H9 (cell line): ENCODE results near the gene POFUT1. TPM values are rescaled to one million over a fixed set of nuclear protein-coding genes. Genes with fewer than 3 reads are reported as not detected.

ENCODE experiments used
- DNase-seq: peaks from one replicate; pipeline ENCODE4 v3.0.0-alpha.2; 2017
- H2AFZ ChIP-seq: one replicate; pipeline ENCODE4 v1.6.1; 2013; ENCODE audit warnings: mild to moderate bottlenecking, low read length, control low read depth, moderate library complexity
- H2AK5ac ChIP-seq: 2 replicates; pipeline ENCODE4 v1.6.1; 2013; ENCODE audit warnings: low read length, control low read depth, mixed read lengths; ENCODE audit not compliant: insufficient read length
- H2BK120ac ChIP-seq: one replicate; pipeline ENCODE4 v1.6.1; 2013; ENCODE audit warnings: low read depth, mild to moderate bottlenecking, low read length, control low read depth, inconsistent platforms; ENCODE audit not compliant: poor library complexity, severe bottlenecking
- H2BK12ac ChIP-seq: 2 replicates; pipeline ENCODE4 v1.6.1; 2013; ENCODE audit warnings: low read length, control low read depth, mixed read lengths, low read depth; ENCODE audit not compliant: insufficient read length
- H2BK15ac ChIP-seq: 2 replicates; pipeline ENCODE4 v1.6.1; 2013; ENCODE audit warnings: low read depth, low read length, control low read depth
- H2BK20ac ChIP-seq: one replicate; pipeline ENCODE4 v1.6.1; 2013; ENCODE audit warnings: low read depth, mild to moderate bottlenecking, low read length, control low read depth, inconsistent platforms; ENCODE audit not compliant: poor library complexity, severe bottlenecking
- H2BK5ac ChIP-seq: 2 replicates; pipeline ENCODE4 v1.6.1; 2013; ENCODE audit warnings: low read length, control low read depth, mixed read lengths; ENCODE audit not compliant: insufficient read length
- H3K14ac ChIP-seq: 2 replicates; pipeline ENCODE4 v1.6.1; 2013; ENCODE audit warnings: low read length, control low read depth; ENCODE audit not compliant: insufficient read depth
- H3K18ac ChIP-seq: 2 replicates; pipeline ENCODE4 v1.6.1; 2013; ENCODE audit warnings: low read depth, mild to moderate bottlenecking, mixed read lengths, low read length, control low read depth; ENCODE audit not compliant: insufficient read length
- H3K23ac ChIP-seq: 2 replicates; pipeline ENCODE4 v1.6.1; 2013; ENCODE audit warnings: low read length, control low read depth, mixed read lengths, low read depth; ENCODE audit not compliant: insufficient read length
- H3K23me2 ChIP-seq: 2 replicates; pipeline ENCODE4 v1.6.1; 2013; ENCODE audit warnings: low read depth, mild to moderate bottlenecking, mixed read lengths, low read length, control low read depth; ENCODE audit not compliant: insufficient read length, poor library complexity, severe bottlenecking
- H3K27ac ChIP-seq: 2 replicates; pipeline ENCODE4 v1.5.1; 2013; ENCODE audit warnings: low read length, control low read depth, mixed read lengths, low read depth; ENCODE audit not compliant: insufficient read length
- H3K27me3 ChIP-seq: 2 replicates; pipeline ENCODE4 v1.6.1; 2013; ENCODE audit warnings: low read length, control low read depth, inconsistent platforms; ENCODE audit not compliant: insufficient read depth
- H3K4ac ChIP-seq: 2 replicates; pipeline ENCODE4 v1.6.1; 2013; ENCODE audit warnings: low read depth, mild to moderate bottlenecking, control low read depth, inconsistent platforms, low read length, moderate library complexity
- H3K4me1 ChIP-seq: 2 replicates; pipeline ENCODE4 v1.6.1; 2013; ENCODE audit warnings: low read length, control low read depth, inconsistent platforms; ENCODE audit not compliant: insufficient read depth
- H3K4me2 ChIP-seq: 2 replicates; pipeline ENCODE4 v1.6.1; 2013; ENCODE audit warnings: low read length, control low read depth, mixed read lengths; ENCODE audit not compliant: insufficient read length, insufficient read depth
- H3K56ac ChIP-seq: 2 replicates; pipeline ENCODE4 v1.6.1; 2013; ENCODE audit warnings: low read depth, mild to moderate bottlenecking, mixed read lengths, low read length, control low read depth; ENCODE audit not compliant: insufficient read length
- H3K79me1 ChIP-seq: 2 replicates; pipeline ENCODE4 v1.6.1; 2013; ENCODE audit warnings: low read depth, mild to moderate bottlenecking, moderate library complexity, low read length, control low read depth, inconsistent platforms; ENCODE audit not compliant: insufficient read depth, poor library complexity, severe bottlenecking
- H3K79me2 ChIP-seq: 2 replicates; pipeline ENCODE4 v1.6.1; 2013; ENCODE audit warnings: low read length, control low read depth, inconsistent platforms; ENCODE audit not compliant: insufficient read depth
- H3K9ac ChIP-seq: 2 replicates; pipeline ENCODE4 v1.6.1; 2013; ENCODE audit warnings: low read length, control low read depth, mixed read lengths; ENCODE audit not compliant: insufficient read length; ENCODE audit errors: extremely low read depth
- H3K9me3 ChIP-seq: one replicate; pipeline ENCODE4 v1.6.1; 2013; ENCODE audit warnings: low read depth, low read length, inconsistent platforms; ENCODE audit not compliant: control insufficient read depth
- H3T11ph ChIP-seq: one replicate; pipeline ENCODE4 v1.6.1; 2013; ENCODE audit warnings: mild to moderate bottlenecking, low read length, control low read depth, inconsistent platforms
- H4K20me1 ChIP-seq: one replicate; pipeline ENCODE4 v1.6.1; 2013; ENCODE audit not compliant: control insufficient read depth, insufficient read length, insufficient read depth
- H4K5ac ChIP-seq: 2 replicates; pipeline ENCODE4 v1.6.1; 2013; ENCODE audit warnings: low read depth, mild to moderate bottlenecking, mixed read lengths, low read length, control low read depth; ENCODE audit not compliant: insufficient read length
- H4K8ac ChIP-seq: replicated peaks from 2 replicates; pipeline ENCODE4 v1.6.1; 2013; ENCODE audit warnings: low read length, control low read depth, mixed read lengths, low read depth; ENCODE audit not compliant: insufficient read length
- H4K91ac ChIP-seq: 2 replicates; pipeline ENCODE4 v1.6.1; 2013; ENCODE audit warnings: low read depth, mild to moderate bottlenecking, moderate library complexity, mixed read lengths, low read length, control low read depth; ENCODE audit not compliant: insufficient read length
- H3K27ac Mint-ChIP-seq, 3 experiments: 2 replicates in 2 of 3; 3 replicates in 1 of 3; pipeline ENCODE4 v1.8.0; 2020 to 2021; ENCODE audit warnings: mixed read lengths in 3 of 3, mild to moderate bottlenecking in 1 of 3, moderate library complexity in 1 of 3
- H3K27me3 Mint-ChIP-seq: 2 replicates; pipeline ENCODE4 v1.8.0; 2021; ENCODE audit warnings: low read depth, mild to moderate bottlenecking, moderate library complexity, mixed read lengths
- H3K36me3 Mint-ChIP-seq, 3 experiments: 2 replicates in 2 of 3; 3 replicates in 1 of 3; pipeline ENCODE4 v1.8.0; 2020 to 2021; ENCODE audit warnings: low read depth in 3 of 3, mixed read lengths in 3 of 3; ENCODE audit not compliant: insufficient read depth in 1 of 3
- H3K4me1 Mint-ChIP-seq, 2 experiments: 2 replicates each; pipeline ENCODE4 v1.8.0; 2020; ENCODE audit warnings: mixed read lengths in 2 of 2
- H3K4me3 Mint-ChIP-seq, 2 experiments: 2 replicates in 1 of 2; 3 replicates in 1 of 2; pipeline ENCODE4 v1.8.0; 2020 to 2021; ENCODE audit warnings: mild to moderate bottlenecking in 2 of 2, mixed read lengths in 2 of 2, moderate library complexity in 1 of 2
- H3K9me3 Mint-ChIP-seq, 2 experiments: 2 replicates in 1 of 2; 3 replicates in 1 of 2; pipeline ENCODE4 v1.8.0; 2020; ENCODE audit warnings: mild to moderate bottlenecking in 2 of 2, mixed read lengths in 2 of 2, moderate library complexity in 1 of 2
- CTCF ChIP-seq: fragments of 200-600 bp; sonication (generic); conservative IDR thresholded peaks from 3 replicates; pipeline ENCODE4 v1.8.0; 2021; ENCODE audit warnings: antibody characterized with exemption, mild to moderate bottlenecking
- WGBS: extraction: QIAGEN DNeasy Blood & Tissue Kit; methylation state at CpG from one replicate; pipeline ENCODE4 v1.1.7; 2013; ENCODE audit warnings: missing lambda C conversion rate, low lambda C conversion rate, mixed read lengths; ENCODE audit not compliant: insufficient read length; ENCODE audit errors: extremely low coverage; 5-methylcytosine and 5-hydroxymethylcytosine counted together
- total RNA-seq: library from RNA; stranded (reverse); gene quantifications from 2 replicates; pipeline ENCODE4 v1.2.1, GENCODE V29; 2021

The POFUT1 gene
- total RNA-seq, 1 experiment from 2014 or later: 41.2 TPM

DNA sequence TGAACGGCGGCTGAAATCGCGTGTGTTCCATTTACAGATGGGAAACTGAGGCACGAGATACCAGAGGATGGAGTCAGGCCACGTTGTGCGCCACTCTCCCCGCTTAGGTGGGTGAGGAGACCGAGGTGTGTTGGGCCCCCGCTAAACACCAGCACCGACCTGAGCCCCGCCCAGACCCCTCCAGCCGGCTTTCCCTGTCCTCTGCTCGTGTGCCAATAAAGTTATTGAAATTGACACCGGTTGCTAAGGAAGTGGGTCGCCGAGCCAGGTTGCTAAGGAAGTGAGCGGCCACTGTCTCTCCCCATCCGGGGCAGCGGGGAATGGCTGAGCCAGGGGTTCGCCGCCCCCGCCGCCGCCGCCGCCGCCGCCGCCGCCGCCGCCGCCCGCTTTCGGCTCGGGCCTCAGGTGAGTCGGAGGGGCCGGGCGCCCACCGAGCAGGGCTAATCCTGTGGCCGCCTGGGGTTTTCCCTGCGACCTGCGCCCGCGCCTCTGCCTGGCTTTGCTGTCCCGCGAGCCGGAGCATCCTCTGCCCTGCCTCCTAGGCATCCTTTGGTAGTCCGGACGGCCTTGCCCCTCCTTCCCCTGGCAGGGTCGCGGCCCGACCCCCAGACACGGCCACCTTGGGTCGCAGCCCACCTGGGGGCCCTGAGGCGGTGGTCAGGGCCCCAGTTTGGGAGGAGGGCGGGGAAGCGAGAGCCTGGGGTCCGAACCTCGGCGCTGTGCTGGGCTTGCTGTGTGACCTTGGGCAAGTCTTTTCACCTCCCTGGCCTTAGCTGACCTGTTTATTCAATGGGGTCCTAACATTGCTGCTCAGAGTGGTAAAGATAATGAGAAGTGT, 69.9 kb downstream of the POFUT1 start, which contains the start of gene KIF3B:
KIF3B (plus strand) TSS at position 291 of the 838 bp plus-strand sequence. CDS start 32,127 bp downstream, outside the sequence.
- peaks cover 12 to 13% of the 10 kb centered on the region in 2 experiments for H3K4me1 Mint-ChIP-seq
- H3K79me2 ChIP-seq: no peaks in the 10 kb centered on the region
- H4K5ac ChIP-seq: no peak within 1 kb of the TSS
- H2BK5ac ChIP-seq: no peak within 1 kb of the TSS
- H4K91ac ChIP-seq: no peak within 1 kb of the TSS
- H3K56ac ChIP-seq: no peak within 1 kb of the TSS
- H3K9ac ChIP-seq: peak within 1 kb of the TSS; percentile 5
- H3K4me2 ChIP-seq: peak within 1 kb of the TSS; percentile 67
- H3K4me1 ChIP-seq: no peaks in the 10 kb centered on the region
- H3K4me3 Mint-ChIP-seq: peak within 1 kb of the TSS; percentile 83 to 87
- no peak within 1 kb of the TSS for H4K8ac ChIP-seq
- no peak within 1 kb of the TSS for H3K27ac ChIP-seq
- peak within 1 kb of the TSS in 2 of 3 experiments; percentile 63 to 92; a peak in 3 of 7 replicates for H3K27ac Mint-ChIP-seq
- H3K23ac ChIP-seq: no peak within 1 kb of the TSS
- H3K14ac ChIP-seq: peak within 1 kb of the TSS; percentile 9; the same call in 1 of the 2 replicates
- peak within 1 kb of the TSS; percentile 37 for H3K18ac ChIP-seq
- DNase-seq: peak; percentile 92
- H3K36me3 Mint-ChIP-seq: no peaks in the 10 kb centered on the region
- H2AFZ ChIP-seq: peak within 1 kb of the TSS; percentile 90
- H3K79me1 ChIP-seq: no peaks in the 10 kb centered on the region
- H4K20me1 ChIP-seq: no peaks in the 10 kb centered on the region
- peaks cover 3% of the 10 kb centered on the region for H3K23me2 ChIP-seq
- H3K27me3 Mint-ChIP-seq: peaks cover 12% of the 10 kb centered on the region
- H2BK120ac ChIP-seq: no peak within 1 kb of the TSS
- no peaks in the 10 kb centered on the region for H3K9me3 Mint-ChIP-seq
- H2AK5ac ChIP-seq: no peak within 1 kb of the TSS
- H2BK15ac ChIP-seq: no peak within 1 kb of the TSS
- H3K4ac ChIP-seq: no peak within 1 kb of the TSS
- H2BK20ac ChIP-seq: no peak within 1 kb of the TSS
- WGBS: no CpG with 5 or more reads among the region's 62 CpGs
- H3K9me3 ChIP-seq: no peaks in the 10 kb centered on the region
- H3T11ph ChIP-seq: no peak within 1 kb of the TSS
- no peaks in the 10 kb centered on the region for H3K27me3 ChIP-seq
- no peak for TF ChIP-seq CTCF
- H2BK12ac ChIP-seq: no peak within 1 kb of the TSS
